NT2/D1 (cell line): ENCODE data around the gene CYP24A1.

Experiments
- YY1 ChIP-seq: IDR thresholded peaks from 2 replicates; pipeline ENCODE4 v1.6.1; 2011; ENCODE audit not compliant: insufficient read length, insufficient read depth
- ZNF274 ChIP-seq: IDR thresholded peaks from 2 replicates; pipeline ENCODE4 v1.6.1; 2011; ENCODE audit warnings: mild to moderate bottlenecking, low read depth, low read length

GRCh38 chr20:54199721-54200176 is 26.0 kb upstream of the CYP24A1 start:
- TF ChIP-seq YY1 (no peak), ZNF274 (no peak)
